ENCODE data around the gene ANKH. TPM values are rescaled to one million over a fixed set of nuclear protein-coding genes. Genes with fewer than 3 reads are reported as not detected.
A peak's percentile ranks its signal among the peaks of the same experiment; 100 is the strongest.

The ANKH gene
- total and polyA plus RNA-seq, 10 donors: 9.0 to 87.3 (median 46.7) TPM

- DNase-seq: no peak
- H3K36me3 ChIP-seq: peaks cover 0 to 77% (median 23%) of the 10 kb centered on the region in 6 donors
- no peaks in the 10 kb centered on the region for H3K27me3 ChIP-seq (replicated peaks in 1 of 7)
- peaks cover 0 to 22% (median 12%) of the 10 kb centered on the region in 6 donors for H3K4me1 ChIP-seq
- TF ChIP-seq CTCF (IDR thresholded peaks at IDR 0.05 in 8 of 11, conservative IDR thresholded peaks at IDR 0.05 in 3 of 11) (no peak), POLR2AphosphoS5 (IDR thresholded peaks at IDR 0.05) (no peak), POLR2A (IDR thresholded peaks at IDR 0.05) (no peak)
- H3K4me3 ChIP-seq: no peak overlapping the region
- 93 to 97% (median 95%) methylated on average over 12 of the region's 12 CpGs for WGBS, 5 donors
- no peaks in the 10 kb centered on the region for H3K9me3 ChIP-seq
- no peak overlapping the region for H3K27ac ChIP-seq
- intact Hi-C loops (cut with DNase I; ENCODE audit: low total_unique reads): no loop called here
Measured at GRCh38 chr5:14748180-14748900, 123.2 kb downstream of the ANKH start.

DNA sequence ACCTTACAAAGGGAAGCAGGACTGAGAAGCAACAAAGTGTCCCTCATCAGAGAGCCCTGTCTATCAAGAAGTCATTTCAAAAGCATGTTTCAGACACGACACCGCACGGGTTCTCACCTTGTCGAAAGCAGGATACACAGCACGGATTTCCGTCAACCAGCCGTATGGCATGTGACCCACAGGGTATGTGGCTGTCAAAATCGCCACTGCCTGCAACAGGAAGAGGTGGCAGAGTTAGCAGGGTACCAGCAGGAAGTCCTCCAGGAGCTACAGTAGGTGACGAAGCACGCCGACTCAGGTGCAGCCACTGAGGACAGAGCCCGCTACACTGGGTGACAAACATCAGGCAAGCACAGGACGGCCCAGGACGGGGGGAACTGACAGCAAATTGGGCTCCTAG lies 125.8 kb downstream of the ANKH start:
- H3K36me3 ChIP-seq: peaks cover 0 to 88% (median 24%) of the 10 kb centered on the region in 6 donors
- peaks cover 0 to 22% (median 12%) of the 10 kb centered on the region in 6 donors for H3K4me1 ChIP-seq
- H3K4me3 ChIP-seq: no peak overlapping the region
- intact Hi-C loops (cut with DNase I; ENCODE audit: low total_unique reads): no loop called here
- no peaks in the 10 kb centered on the region for H3K9me3 ChIP-seq
- no peaks in the 10 kb centered on the region for H3K27me3 ChIP-seq (replicated peaks in 1 of 7)
- 81 to 87% (median 81%) methylated on average over 14 of the region's 14 CpGs for WGBS, 5 donors
- no peak for TF ChIP-seq CTCF (IDR thresholded peaks at IDR 0.05 in 8 of 11, conservative IDR thresholded peaks at IDR 0.05 in 3 of 11)
- TF ChIP-seq POLR2AphosphoS5 (IDR thresholded peaks at IDR 0.05): peak in 2 of 3 donors; percentile 30 to 34
- no peak for TF ChIP-seq POLR2A (IDR thresholded peaks at IDR 0.05)
- peak; percentile 79 for DNase-seq
- peak overlapping the region in 2 of 8 donors; percentile 31 to 41 for H3K27ac ChIP-seq

DNA sequence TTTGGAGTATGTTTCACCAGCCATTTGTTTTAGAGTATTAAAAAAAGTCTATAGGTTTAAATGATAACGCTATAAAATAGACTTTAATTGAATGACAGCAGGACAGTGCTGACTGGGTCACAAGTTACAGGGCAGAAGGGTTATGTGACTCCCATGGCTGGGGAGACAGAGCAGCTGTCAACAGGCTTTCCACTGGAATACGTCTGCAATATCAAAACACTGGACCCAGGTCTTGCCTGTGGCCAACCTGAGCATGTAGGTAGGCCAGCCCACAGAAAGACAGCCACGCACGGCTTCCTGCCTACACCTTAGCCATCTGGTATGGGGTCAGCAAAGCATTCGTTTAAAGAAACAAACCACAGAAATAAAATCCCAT lies 126.4 kb downstream of the ANKH start:
- no peak for TF ChIP-seq POLR2AphosphoS5 (IDR thresholded peaks at IDR 0.05)
- no peak for TF ChIP-seq CTCF (IDR thresholded peaks at IDR 0.05 in 8 of 11, conservative IDR thresholded peaks at IDR 0.05 in 3 of 11)
- no peak for TF ChIP-seq POLR2A (IDR thresholded peaks at IDR 0.05)
- no peak overlapping the region for H3K4me3 ChIP-seq
- no peak for DNase-seq
- intact Hi-C loops (cut with DNase I; ENCODE audit: low total_unique reads): no loop called here
- peak overlapping the region in 3 of 8 donors; percentile 31 to 43 (median 41) for H3K27ac ChIP-seq
- H3K9me3 ChIP-seq: no peaks in the 10 kb centered on the region
- peaks cover 0 to 88% (median 25%) of the 10 kb centered on the region in 6 donors for H3K36me3 ChIP-seq
- H3K27me3 ChIP-seq (replicated peaks in 1 of 7): no peaks in the 10 kb centered on the region
- peaks cover 0 to 22% (median 12%) of the 10 kb centered on the region in 6 donors for H3K4me1 ChIP-seq
- 65 to 77% (median 73%) methylated on average over 5 of the region's 5 CpGs for WGBS, 5 donors
